GM21528 (cell line): ENCODE results near the gene SLC3A2.

ENCODE experiments used
- ATAC-seq: cut with Tn5 transposase; IDR thresholded peaks from one replicate; pipeline ENCODE4 v1.9.1; 2021; ENCODE audit warnings: mild to moderate bottlenecking, moderate library complexity; ENCODE audit not compliant: unreplicated experiment, low FRiP score

SLC3A2 gene

DNA sequence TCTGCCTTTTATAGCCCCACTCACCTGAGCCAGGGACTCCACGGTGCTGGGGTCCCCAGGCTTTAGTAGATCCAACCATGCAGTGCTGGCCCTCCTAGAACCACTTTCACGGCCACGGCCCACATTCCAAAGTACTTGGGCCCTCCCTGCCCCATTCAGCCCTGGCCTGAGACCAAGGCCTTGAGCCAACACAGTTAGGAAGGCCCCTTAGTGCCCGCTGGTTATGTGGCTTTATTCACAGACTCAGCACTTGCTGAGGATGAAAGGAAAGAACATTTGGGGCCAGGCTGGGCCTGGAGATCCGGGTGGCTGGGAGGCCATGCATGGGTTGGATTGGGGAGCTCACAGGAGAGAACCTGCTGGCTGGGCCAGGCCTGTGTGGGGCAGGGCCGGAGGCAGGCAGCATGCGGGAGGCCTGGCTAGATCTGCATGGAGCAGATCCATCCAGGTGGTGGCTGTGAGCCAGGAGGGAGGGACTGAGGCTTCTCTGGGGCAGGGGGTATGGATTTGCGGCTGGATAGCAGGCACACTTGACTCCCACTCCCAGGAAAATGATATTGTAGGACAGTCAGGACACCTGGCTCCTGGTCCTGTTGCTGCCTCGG is 27.9 kb downstream of the SLC3A2 start:
- ATAC-seq = no peak

DNA sequence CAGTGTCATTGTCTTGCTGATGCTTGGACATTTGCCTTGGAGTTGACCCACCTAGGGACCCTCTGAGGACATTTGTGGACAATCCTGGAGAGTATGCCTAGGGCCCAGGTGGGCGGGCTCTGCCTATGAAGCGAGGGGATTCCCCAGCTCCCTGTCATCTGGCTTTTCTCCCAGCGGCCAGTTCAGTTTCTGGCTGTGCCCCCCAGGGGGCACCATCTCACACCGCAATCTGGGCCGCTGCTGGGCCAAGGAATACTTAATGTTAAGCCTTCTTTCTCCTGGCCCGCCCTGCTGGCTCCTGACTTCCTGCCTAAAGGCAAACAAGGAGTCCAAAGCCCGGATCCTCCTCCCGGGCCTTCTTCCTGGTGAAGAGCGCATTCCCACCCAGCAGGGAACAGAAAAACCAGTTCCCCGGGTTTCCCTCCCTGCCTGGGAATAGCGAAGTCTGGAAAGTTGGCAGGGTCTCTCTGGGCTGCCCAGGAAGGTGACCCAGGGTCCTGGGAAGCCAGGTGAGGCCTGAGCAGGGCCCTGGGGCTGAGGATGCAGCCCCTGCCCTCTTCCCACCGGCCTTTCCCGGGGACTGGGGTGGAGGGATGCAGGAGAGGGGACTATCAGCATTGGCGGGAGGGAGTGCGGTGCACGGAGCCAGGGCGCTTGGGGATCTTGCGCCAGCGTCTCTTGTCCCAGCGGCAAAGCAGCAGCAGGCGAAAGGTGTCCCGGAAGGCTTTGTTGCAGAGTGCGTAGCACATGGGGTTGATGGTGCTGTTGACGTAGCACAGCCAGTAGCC is 28.6 kb downstream of the SLC3A2 start:
- ATAC-seq = no peak

DNA sequence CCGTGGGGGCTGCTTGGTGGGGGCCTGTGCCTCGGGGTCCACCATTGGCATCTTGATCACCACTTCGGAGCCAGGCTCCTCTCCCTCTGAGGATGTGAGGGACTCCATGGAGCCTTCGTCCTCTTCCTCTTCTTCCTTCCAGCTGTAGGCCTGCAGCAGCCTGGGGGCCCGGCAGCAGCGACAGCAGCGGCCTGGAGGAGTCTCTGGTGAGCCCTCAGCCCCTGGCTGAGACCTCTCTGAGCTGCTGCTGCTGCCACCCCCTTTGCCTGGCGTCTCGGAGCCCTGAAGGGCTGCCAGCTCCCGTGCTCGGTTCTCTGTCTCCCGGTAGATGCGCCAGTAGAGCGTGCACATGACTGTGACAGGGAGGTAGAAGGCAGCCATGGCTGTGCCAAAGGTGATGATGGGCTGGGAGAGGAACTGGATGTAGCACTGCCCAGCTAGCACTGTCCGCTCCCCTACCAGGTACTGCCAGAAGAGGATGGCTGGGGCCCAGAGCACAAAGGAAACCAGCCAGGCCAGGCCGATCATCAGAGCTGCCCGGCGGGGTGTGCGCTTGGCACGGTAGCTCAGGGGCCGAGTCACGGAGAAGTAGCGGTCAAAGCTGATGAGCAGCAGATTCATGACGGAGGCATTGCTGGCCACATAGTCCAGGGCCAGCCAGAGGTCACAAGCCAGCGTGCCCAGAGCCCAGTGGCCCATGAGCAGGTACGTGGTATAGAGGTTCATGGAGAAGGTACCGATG is 29.6 kb downstream of the SLC3A2 start:
- ATAC-seq = no peak

DNA sequence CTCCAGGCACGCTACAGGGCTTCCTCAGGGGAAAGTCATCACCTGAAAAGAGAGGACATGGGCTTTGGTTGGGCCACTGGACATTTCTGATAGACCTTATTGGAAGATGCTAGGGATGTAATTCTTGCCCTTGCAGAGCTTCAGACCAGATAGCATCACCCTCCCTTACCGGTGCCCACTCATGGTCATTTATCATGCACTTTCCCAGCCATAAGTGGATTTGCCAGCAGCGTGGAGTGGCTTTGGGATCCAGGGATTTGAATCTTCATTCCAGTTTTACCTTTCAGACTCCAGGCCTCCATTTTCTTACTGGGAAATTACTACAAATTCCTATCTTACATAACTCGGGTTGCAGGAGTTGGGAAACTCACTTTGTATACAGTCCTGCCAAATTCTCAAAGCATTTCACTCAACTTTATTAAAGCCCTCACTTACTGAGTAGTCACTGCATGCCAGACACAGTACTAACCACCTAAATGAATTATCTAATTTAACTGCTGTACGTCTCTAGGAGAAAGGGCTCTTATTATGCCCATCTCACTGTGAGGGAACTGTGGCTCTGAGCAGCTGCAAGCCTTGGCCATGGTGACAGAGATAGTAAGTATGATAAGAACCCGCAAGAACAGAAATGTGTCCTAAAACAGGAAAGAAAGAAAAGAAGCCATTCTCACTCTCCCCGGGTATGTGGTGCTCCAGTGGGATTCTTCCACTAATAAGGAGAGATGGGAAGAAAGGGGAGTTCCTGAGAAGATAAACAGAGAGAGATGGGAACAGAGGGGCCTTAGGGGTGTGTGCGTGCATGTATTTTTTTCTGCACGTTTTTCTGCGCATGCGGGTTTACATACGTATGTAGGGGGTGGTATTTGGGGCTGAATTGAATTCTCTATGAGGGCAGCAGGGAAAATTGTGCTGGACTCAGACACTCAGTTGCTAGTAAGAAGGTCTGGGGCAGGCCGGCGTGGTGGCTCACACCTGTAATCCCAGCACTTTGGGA is 30.7 kb downstream of the SLC3A2 start:
- ATAC-seq = no peak

DNA sequence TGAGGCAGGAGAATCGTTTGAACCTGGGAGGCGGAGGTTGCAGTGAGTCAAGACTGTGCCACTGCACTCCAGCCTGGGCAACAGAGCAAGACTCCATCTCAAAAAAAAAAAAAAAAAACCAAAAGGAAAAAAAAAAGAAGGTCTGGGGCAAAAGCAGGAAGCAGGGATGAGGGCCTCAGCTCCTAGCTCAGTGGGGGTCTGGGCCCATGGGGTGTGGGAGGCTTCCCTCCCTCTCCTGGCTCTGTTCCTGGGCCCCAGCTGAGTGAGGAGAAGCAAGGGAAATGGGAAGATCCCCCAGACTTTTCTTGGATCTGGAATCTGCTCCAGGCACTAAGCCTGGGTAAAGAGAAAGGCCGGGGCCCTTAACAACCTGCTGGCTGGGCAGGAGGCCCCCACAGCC is 31.6 kb downstream of the SLC3A2 start:
- ATAC-seq = no peak

DNA sequence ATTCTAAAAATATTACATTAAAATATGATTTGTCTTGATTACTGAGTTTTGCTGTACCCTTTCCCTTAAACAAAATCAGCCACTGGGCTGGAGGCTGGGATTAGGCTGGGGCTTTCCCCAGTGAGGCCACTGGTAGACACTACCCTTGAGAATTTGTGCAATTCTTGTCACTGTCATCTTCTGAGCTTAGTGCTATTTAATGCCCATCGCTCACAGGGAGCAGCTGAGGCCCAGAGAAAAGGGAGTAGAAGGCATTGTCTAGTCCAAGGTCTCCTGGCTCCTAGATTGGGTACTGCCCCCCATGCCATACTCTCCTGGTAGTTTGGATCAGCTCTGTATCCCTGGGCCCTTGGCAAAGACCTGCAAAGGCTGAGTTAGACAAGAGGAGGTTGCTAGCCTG is 33.7 kb downstream of the SLC3A2 start:
- ATAC-seq = no peak

DNA sequence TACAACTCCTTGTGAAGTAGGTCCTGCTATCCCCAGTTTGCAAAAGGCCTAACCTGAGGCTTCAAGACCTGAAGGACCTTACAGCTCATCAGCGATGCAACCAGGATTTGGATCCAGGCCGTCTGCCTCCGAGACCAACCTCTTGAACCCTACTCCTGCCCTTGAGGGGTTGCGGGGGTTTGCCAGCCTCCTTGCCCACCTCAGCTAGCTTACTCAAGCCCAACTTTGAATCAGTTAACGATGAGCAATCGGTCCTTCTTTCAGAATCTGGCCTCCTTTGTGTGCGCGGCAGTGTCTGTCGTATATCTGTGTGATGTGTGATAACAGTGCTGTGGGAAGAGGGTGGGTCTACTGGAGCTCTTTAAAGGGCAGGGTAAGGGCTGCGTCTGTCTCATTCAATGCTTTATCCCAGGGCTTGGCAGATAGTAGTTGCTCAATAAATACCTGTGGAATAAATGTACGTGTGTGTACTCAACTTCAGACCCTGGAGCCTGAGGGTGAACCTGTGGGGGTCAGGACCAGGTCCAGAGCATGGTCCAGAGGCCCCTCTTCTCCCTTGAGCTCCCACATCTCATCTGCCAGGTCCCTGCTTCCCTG is 37.3 kb downstream of the SLC3A2 start:
- ATAC-seq = no peak

DNA sequence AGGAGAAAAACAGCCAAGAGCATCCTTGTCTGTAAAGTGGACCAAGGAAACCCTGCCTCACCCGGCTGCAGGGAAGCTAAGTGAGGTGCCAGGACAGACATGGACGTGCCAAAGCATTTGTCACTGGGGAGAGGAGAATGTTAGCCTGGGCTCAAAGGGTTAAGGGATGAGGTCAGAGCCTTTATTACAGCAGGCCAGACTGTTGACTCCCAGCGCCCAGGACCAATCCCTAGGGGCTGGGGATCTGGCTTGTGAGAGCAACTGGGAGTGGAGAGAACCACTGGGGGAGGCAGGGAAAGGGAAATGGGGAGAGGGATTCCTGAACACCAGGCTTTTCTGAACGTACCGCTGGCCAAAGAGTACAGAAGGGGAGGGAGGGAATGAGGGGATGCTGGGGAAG is 37.8 kb downstream of the SLC3A2 start:
- ATAC-seq = no peak

DNA sequence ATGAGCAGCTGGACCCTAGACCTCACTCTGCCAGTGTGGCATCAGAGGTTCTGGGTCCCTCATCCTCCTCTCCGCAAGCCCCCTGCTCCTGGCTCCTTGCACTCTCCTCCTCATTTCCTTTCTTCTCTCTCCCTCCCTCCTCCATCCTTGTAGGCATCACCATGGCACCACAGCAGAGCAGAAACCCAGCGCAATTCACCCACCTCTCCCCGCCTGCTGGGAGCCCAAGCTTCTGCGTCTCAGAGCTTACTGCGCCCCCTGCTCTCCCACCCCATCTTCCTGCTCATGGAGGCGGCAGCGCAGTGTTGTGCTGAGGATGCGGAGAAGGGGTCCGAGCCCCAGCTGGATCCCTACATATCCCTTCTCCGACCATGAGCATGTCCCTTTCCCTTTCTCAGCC is 38.8 kb downstream of the SLC3A2 start:
- ATAC-seq = no peak

DNA sequence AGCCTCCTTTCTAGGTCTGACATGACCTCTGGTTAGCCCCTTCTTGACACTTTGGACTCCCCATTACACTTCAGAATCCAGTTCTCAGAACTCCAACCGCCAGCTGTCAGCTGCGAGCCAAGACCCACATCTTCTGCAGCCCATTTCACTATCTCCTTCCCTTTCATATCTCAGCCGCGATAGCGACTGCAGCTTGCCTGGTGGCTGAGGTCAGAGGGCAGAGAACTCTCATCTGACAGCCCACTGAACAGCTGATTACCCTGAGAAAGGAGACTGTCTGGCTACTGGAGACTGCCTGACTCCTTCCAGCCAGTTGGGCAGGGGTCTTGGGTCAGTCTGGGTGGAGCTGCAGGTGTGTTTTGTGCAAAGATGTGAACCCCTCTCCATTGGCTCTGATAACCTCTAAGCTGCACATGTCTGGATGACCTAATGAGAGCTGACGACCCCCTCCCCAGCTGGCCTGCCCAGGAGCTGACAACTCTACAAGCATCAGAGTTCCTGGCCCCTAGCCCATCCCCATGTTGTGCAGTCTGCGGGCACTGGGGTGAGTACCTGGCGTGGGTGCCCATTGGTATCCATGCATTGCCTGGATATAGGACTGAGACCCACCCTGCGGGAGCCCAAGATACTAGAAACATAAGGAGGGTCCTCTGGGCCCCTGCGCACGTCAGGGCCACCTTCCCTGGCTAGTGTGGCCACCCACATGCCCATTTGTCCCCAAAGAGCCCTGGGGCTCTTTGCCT is 39.4 kb downstream of the SLC3A2 start:
- ATAC-seq = no peak

DNA sequence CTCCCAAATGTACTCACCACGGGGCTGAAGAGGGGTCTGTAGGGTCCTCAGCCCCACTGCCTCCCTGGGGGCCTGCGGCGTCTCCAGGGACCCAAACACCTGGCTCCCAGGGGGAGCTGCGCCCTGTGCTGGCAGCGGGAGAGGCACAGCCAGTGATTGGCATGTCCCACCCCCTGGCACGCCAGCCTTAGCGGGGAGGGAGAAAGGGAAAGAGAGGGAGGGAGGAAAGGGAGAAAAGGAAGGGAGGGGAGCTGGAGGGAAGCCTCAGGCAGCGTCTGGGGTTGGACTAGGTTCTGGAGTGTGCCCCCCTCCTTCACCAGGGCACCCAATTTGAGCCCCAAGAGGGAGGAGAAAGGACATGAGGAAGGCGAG is 40.5 kb downstream of the SLC3A2 start, which contains the start of gene CHRM1:
TSS of gene CHRM1 (minus strand) at position 163 of the 372 bp plus-strand sequence. CDS start 10,263 bp downstream, outside the sequence.
- no peak for ATAC-seq

DNA sequence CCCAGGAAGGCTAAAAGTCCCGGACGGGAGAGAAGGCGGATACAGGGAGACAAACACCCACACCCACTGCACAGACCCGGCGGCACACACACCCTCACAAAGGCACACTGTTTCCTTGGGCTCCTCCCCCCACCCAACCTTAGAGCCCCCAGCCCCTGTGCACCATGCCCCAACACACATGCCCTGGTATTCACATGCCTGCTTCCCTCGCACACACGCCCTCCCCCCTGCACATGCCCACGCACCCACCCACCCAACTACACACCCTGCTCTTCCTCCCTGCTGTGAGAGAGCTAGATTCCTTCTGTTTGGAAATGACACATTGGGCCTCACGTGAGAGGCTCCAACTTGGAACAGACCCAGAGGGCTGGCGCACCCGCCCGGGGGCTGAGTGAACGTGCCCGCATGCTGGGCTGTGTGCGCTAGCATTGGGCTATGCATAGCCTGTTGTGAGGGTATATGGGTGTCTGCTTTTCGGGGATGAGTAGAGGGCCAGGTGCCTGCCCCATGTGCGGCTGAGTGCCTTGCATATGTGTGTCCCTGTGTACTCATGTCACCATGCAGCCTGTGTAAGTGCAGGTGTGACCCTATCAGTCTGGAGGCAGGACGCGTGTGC is 41.0 kb downstream of the SLC3A2 start:
- ATAC-seq = no peak

DNA sequence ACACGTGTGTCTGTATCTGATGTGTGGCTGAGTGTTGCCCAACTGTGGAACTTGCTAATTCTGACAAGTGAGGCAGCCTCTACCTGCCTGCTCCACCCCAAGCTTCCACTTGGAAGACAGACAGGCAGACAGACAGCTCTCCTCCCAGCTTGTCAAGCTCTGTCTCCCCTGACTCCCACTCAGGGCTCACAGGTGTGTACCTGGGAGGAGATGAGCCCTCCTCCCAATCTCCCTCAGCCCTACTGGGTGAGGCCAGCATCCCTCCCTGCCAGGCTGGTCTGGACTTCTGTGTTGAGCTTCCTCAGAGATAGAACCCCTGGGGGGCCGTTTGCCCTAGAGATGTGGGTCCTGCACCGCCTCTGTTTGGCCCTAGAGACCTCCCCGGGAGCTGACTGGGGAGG is 41.5 kb downstream of the SLC3A2 start:
- no peak for ATAC-seq

DNA sequence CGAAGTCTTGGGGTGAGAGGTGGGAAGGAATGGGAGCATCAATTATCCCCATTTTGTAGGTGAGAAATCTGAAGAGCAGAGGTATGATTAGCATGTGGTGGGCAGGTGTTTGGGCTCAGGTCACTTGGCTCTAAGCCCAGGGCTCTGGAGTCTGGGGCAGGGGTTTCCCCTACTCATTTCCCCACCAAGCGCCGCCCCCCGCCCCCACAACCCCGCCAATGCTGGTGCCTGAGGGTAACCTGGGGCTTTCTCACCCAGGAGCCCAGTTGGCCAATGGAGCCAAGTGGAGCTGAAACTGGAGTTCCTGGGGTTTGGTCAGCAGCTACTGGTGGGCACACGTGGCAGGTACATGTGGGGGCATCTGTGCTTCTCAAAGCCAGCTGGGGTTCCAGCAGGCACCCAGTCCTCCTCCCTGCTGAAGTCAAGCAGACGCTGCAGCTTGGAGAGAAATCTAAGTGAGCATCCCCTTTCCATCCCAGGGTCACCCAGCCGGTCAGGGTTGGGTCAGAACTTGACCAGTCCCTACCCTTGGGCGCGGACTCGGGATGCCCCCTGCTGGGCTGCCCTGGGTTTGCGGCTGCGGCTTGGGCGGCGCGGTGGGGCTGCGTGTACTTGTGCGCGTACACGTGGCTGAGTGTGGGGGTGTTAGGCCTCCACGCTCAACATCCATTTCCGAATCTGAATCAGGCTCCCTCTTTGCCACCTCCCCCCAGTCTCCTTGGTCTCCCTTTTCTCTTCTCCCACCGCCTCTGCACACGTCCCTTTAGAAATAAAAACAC is 42.1 kb downstream of the SLC3A2 start:
- ATAC-seq = no peak

DNA sequence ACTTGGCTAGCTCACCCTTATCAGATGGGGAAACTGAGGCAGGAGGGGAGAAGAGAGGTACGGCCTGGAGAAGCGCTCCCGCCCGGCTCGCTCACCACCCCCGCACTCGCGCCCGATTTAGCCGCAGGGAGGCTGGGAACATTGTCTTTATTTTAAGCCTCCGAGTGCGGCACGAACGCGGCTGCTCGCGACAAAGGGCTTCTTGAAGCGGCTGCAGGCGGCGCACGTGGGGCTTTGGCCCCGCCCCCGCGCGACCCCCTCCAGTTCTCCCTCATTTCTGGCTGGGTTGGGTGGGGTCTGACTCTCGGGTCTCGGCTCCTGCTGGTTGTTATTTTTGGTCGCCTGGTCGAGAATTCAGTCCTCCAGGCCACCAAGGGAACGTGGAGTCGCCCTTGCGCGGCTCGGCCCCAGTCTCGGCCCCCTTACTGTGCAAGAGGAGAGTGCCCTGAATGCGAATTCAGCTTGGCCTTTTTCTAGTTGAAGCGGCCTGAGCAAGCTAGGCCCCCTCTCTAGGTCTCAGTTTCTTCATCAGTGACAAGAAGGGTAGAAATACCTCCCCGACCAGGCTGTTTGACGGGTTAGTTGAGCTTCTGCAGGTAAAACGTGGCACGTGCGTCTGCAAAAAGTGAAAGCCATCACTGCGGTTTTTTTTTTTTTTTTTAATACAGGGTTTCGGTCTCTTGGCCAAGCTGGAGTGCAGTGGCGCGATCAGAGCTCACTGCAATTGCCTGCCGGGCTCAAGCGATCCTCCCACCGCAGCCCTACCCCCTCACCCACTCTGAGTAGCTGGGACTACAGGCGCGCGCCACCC is 43.1 kb downstream of the SLC3A2 start:
- ATAC-seq = no peak

DNA sequence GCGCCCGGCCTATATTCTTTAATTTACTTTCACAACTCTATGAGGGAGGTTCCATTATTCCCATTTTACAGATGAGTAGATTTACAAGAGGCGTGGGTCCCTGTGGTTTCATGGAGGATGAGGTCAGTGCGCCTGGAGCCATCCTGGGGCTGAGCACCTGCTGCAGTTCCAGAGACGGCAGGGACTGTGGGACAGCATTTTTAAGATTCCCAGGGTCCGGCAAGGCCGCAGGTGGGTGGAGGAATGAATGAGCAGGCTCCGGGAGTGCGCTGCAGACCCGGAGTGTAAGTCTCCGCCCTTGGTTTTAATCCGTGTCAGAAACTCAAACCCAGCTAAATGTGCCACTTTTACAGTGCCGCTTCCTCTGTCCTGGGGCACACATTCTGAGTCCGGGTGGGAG is 44.6 kb downstream of the SLC3A2 start:
- no peak for ATAC-seq
